ENCODE data around the gene FAM168A.

The FAM168A gene

DNA sequence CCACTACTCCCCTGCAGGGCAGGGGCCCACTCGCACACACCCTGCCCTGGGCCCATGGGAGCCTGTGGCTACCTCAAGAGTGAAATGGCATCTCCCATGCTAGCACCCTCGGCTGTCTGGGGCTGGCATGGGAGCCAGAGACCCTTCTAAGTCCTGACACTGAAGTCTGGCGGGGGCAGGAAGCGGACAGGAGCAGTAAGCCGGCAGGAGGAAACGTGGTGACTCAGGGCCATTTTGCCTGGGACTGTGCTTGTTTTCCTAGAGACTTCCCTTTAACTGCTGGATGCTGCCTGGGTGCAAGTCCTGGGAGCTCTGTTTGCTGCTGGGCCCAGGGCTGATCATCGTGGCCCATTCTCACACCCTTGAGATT lies 204.9 kb downstream of the FAM168A start:
- in situ Hi-C loops (cut with HindIII; ENCODE audit: low sequenced_read_pairs) = no loop called here

DNA sequence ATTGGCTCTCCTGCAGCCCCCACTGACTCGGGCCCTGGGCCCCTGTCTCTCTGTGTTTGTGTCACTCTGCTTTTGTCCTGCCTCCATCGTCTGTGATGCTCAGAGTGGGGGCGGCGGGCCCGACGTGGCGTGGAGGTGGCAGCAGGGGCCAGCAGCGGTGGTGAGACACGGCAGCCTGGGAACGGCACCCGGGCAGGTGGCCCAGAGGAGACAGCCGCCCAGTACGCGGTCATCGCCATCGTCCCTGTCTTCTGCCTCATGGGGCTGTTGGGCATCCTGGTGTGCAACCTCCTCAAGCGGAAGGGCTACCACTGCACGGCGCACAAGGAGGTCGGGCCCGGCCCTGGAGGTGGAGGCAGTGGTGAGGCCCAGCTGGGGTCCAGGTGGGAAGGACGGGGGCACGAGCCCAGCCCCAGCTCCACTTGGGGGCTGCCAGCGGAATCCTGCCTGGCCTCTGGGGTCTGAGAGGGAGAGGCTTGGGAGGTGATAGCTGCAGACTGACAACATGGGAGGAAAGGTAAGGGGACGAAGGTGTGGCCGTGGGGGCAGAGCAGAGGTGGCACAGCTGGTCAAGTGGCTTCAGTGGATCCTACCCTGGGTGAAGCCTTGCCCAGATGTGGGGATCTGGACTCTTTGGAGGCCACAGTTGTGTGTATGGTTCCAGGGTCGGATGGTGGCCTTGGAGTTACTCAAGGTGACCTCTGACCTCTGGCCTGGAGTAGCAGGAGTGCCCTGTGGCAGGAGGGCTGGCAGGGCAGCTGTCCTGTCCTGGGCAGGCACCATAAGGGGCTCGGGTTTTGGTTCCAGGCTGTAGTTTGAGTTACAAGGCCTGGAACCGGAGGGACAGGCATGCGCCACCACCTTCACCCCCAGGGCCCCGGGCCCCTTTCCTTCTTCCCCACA lies 205.6 kb downstream of the FAM168A start:
- in situ Hi-C loops (cut with HindIII; ENCODE audit: low sequenced_read_pairs) = no loop called here

DNA sequence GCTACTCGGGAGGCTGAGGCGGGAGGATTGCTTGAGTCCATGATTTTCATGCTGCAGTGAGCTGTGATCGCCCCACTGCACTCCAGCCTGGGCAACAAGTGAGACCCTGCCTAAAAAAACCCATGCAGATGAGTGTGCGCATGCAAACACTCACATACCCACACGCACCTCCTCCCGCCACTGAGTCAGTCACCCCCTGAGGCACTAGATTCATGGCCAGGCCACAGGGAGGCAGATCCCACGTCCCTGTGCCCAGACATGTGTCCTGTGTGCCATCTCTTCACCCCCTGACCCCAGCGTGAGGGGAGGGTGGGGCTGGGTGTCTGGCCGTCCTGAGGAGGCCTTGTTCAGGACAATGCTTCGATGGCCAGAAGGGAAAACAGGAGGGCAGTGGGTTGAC lies 206.2 kb downstream of the FAM168A start:
- in situ Hi-C loops (cut with HindIII; ENCODE audit: low sequenced_read_pairs) = no loop called here

DNA sequence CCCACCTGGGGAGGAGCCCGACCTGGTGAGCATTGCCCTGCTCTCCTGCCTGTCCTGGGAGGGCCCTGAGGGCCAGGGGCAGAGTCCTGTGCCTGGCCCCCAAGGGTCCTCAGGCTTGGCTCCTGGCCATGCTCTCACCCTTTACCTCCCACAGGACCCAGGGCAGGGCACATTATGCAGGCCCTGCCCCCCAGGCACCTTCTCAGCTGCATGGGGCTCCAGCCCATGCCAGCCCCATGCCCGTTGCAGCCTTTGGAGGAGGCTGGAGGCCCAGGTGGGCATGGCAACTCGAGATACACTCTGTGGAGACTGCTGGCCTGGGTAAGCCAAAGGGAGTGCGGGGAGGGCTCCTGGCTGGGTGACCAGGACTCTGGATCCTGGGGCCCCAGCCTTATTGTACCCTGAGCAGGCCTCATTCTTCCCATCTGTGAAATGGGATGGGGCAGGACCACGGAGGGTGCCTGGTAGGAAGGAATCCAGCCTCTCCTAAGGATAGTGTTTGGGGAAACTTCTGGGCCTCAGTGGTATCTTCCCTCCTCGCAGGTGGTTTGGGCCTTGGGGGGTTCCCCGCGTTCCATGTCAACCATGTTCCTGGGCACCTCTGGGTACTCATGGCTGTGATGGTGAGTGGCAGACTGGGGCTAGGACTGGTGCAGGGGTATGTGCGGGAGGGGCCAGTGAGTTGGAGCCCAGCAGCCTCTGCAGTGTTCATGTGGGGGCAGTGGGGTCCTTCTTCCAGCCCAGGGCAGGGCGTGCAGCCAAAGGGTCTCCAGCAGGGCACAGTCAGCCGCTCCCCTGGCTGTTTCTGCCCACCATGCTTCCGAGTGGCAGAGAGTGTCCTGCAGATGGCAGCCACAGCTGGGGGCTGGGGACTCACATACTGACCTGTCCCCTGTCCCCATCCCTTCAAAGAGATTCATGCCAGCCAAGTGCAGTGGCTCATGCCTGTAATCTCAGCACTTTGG lies 207.0 kb downstream of the FAM168A start:
- in situ Hi-C loops (cut with HindIII; ENCODE audit: low sequenced_read_pairs) = no loop called here

DNA sequence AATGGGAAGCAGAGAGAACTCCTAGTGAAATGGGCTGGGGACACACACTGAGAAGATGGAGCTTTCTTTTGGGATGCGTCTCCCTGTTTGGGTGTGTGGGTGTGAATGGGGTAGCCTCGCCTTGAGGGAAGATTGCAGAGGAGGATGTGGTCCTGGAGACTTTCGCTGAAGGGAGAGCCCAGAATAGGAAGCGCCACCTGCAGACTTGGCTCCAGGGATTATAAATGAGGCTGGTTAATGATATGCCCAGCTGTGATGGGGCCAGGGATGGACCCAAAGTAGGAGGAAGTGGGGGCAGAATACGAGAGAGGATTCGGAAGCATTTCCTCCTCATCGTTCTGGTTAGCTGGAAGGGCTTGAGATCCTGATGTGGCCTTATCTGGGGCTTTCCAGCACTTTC lies 208.0 kb downstream of the FAM168A start:
- in situ Hi-C loops (cut with HindIII; ENCODE audit: low sequenced_read_pairs) = no loop called here

DNA sequence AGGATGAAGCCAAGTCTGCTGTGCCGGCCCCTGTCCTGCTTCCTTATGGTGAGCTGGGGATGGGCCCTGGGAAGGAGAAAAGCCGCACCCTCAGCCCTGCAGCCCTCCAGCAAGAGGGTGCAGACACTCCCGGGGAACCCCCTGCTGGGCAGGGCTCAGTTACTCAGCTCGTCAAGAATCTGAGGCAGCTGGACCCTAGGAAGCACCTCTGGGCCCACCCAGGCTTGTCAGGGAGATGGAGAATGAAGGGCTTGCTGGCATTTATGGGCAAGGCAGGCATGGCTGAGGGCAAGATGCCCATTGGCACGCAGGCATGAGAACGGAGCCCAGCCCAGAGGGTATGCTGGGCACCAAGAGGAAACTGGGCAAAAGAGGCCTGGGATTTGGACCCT lies 208.8 kb downstream of the FAM168A start:
- in situ Hi-C loops (cut with HindIII; ENCODE audit: low sequenced_read_pairs) = no loop called here

DNA sequence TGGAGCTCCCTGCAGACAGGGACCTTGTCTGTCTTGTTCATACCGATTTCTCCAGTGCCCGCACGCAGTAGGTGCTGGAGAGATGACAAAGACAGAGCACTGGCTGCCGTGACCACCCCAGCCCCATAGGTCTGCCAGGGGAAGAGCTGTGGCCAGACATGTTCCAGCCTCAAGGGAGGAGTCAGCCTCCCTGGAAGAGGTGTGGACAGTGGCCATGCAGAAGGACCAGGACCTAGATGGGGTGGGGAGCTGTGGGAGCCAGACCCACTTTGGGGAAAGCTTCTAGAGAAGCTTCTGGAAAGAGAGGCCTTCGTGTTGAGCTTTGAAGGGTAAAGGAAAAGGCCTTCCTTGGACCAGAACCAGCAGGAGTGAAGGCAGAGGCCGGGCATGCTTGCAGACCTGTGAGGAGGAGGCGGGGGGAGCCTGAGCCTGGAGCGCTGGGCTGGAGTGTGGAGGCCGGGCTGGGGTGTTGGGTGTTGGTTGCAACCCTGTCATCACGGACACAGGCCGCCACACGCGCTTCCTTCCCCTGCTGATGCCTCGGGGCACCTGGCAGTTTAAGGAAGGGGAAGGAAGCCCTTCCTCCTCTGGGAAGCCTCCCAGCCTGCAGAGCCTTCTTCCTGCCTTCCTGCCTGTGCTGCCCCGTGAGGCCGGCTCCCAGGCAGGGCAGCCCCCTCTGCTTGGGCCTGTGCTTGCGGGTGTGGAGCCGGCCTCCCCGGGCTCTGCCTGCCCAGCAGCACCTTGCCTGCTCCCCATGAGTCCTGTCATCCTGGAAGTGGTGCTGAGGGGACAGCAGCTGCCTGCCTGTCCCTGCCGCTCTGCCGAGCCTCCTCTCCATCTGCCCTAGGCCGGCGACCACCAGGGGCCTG lies 209.4 kb downstream of the FAM168A start:
- in situ Hi-C loops (cut with HindIII; ENCODE audit: low sequenced_read_pairs) = no loop called here

DNA sequence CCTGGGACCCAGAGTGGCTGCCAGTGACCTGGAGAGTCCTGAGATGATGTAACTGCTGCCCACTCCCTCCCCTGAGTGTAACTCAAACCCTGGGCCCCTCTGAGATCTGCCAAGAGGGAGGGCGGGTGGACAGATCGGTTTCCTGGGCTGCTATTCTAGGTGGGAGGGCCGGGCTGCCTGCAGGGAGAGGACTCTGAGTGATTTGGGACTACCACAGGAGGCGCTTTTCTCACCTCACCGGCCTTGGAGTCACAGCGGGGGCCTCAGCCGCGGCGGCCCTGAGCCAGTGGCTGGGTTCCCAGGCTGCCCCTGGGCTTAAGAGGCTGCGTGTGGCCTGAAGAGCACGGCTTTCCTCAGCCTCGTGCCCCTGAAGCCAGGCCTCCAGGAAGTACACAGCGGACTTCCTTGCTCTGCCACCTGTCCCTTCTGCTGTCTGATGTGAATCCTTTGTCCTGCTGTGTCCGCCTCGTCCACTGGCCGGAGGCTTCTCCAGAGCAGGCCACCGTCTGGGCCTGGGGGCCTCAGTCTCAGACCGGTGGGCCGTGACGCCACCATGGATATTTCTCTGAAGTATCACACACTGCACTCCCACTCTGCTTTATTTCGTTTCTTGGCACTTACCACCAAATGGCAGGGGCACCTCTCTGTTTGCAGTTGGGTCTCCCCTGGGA lies 210.2 kb downstream of the FAM168A start:
- in situ Hi-C loops (cut with HindIII; ENCODE audit: low sequenced_read_pairs) = no loop called here

DNA sequence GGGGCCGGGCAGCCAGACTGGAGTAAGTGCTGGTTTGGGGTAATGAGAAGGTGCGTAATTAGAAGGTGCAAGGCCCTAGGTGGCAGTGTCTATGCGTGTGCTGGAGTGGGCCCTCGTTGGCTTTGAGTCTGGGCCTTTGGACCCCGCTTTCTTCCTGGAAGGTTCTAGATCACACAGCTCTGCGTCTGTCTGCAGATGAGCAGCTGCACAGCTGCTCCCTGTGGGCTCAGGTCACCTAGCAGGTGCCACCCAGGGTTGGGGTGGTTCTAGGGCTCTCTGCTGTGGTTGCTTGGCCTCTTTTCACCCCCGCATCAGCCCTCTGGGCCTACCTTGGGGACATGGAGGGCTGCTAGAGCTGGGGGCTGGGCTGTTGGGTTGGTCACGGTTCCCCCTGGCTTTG lies 211.4 kb downstream of the FAM168A start:
- in situ Hi-C loops (cut with HindIII; ENCODE audit: low sequenced_read_pairs) = no loop called here

DNA sequence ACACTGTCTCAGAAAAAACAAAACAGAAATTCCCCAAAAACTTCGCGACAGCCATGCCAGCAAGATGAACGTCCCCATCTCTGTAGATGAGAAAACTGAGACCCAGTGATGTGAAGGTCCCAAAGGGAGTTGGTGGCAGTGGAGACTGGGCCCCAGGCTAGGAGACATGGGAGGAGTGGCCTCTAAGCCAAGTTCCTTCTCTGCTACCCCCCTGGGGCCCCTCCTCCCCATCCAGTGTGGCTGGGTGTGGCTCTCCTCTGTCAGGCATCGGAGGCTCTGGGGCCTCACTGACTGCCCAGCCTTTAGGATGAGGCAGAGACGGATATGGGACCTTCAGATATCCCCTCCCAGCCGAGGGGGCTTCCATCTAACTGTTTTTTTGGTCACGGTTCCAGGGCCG lies 211.9 kb downstream of the FAM168A start:
- in situ Hi-C loops (cut with HindIII; ENCODE audit: low sequenced_read_pairs) = no loop called here

DNA sequence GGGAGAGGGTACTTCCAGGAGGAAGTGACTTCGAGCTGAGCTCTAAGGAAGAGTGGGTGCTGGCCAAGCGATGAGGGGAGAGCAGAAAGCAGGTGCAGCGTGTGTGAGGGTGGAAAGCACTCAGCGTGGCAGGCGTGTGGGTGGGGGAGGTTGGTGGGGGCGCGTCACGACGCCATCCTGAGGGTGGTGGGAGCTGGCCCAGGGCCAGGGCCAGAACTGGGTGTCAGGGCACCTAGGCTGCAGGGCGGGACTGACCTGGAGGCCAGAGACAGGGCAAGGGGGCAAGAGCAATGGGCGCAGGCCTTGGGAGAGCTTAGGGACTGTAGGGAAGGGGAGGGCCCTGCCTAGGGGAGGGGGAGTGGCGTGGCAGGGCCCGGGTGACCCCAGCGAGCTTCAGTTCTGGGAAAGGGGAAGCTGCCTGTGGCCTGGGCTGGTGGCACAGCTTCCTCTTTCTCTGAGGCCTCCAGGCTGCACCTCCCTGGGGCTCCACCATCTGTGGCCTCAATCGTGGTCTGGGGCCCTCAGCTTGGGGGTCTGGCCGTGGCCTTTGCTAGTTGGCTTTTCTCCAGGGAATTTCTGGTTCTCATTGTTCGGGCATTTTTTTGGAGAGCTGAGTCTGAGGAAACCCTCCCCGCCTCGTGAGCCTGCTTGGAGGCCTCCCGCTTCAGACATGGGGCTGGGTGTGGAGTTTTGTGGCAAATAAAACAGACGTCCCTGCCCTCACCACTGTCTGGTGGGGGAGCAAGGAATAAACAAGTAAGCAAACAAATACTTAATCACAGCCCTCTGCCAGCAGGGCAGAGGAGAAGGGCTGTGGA lies 212.8 kb downstream of the FAM168A start:
- in situ Hi-C loops (cut with HindIII; ENCODE audit: low sequenced_read_pairs) = no loop called here

DNA sequence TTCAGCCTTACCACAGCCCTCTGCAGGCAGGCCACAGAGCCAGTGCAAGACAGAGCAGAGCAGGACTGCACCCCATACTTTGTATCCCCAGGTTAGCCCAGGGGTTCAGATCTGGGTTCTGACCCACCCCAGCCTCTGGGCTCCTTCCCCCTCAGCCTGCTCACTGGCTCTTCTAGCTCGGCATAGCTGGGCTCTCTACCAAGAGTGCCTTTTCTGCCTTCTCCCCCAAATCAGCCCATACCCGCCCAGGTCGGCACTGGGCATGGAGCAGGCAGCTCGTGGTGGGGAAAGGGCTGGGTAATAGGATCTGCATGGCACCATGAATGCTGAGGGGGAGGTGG lies 213.4 kb downstream of the FAM168A start:
- in situ Hi-C loops (cut with HindIII; ENCODE audit: low sequenced_read_pairs) = no loop called here

DNA sequence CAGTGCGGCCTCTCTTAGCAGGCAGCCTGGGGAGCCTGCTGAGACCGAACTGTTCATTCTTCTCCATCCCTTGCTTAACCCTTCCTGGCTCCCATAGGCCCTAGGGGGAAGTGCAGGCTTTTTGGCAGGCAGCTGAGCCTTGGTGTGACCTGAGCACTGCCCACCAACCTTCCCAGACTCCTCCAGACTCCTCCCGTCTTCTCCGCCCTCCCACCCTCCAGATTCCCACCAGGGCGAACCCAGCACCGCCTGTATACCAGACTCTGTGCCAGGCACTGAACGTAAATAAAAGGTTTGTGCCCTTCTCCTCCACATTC lies 213.8 kb downstream of the FAM168A start:
- in situ Hi-C loops (cut with HindIII; ENCODE audit: low sequenced_read_pairs) = no loop called here

DNA sequence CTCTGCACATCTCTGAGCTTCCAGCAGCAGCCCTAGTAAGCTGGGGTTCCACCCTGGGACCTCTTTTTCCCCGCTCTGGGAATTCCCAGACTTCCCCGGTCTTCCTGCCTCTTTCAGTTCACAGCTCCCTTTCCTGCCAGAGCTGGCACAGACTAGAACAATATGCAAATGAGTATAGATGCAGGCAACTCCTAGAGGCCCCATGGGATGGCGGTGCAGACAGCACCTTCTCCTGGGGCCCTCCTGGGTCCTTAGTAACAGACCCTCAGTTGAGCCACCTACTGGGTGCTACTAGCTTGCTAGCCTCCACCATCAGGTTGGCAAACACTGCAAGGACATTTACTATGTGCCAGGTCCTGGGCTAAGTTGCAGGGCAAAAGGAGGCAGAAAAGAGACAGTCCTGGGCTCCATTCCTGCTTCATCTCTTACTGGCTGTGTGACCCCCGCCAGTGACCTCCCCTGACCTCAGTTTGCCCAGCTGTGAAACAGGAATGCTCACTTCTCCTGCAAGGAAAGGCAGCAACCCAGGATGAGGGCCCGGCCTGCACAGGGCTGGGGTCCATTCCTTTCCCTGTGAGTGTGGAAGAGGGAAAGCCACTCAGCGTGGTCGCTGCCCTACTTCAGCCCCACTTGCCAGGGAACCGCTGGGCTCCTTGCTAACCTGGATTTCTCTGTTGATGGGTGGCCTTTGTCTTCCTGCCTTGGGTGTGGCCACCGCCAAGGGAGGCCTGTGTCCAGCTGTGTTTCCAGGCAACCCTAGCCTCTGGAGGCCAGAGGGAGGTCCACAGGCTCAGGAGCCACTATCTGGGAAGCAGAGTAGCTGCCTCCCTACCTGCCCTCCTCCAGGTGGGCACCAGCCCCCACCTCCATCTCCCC lies 214.4 kb downstream of the FAM168A start:
- in situ Hi-C loops (cut with HindIII; ENCODE audit: low sequenced_read_pairs) = no loop called here

DNA sequence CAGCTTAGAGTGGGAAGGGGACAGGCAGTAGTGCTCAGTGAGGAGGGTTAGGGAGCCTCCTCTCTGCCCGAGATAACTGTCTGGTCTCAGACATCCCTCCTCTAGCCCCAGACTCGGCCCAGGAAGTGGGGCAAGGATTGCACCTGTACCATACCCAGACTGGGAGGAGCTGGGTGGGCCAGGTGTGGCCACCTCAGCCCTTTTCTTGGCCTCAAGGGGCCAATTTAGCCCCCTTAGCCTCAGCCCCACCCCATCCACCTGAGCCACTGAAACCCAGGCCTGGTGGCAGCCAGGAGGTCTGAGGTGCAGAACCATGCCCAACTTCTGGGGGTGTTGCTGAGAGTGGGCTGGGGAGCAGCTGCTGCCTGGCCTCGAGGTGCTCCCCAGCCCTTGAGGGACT lies 215.2 kb downstream of the FAM168A start:
- in situ Hi-C loops (cut with HindIII; ENCODE audit: low sequenced_read_pairs) = no loop called here

DNA sequence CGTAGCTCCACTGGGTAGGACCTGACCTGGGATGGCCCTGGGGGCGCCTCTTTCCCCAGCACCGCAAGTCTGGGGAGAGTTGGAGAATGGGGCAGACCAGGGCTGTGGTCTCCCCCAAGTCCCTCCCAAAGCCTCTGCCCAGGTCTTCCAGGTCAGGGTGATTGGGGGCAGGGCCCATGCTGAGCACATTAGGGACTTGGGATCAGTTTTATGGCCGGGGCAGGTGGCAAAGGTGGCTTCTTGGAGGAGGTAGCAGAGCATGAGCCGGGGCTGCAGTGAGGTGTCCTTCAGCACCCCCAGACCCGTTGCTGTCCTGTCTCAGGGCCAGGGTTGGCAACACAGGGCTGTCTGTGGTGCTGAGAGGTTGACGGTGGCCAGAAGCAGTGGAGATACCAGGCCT lies 215.7 kb downstream of the FAM168A start:
- in situ Hi-C loops (cut with HindIII; ENCODE audit: low sequenced_read_pairs) = no loop called here

DNA sequence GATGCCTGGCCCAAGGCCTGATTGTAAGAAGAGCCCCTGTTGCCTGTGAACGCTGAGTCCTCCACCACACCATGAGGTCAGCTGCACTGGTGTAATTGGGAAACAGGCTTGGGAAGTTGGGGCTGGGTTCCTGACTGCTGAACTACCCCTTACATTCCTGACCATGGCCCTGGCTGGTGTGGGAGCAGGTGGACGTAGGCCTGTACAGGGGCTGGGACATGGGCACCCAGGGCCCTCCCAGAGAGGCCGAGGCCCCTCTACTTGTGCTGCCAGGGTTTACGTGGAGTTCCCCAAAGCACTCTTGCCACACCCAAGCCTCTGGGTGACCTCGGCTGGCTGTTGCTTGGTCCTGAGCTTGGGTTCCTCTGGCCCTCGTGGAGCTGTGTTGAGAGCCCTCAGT lies 216.3 kb downstream of the FAM168A start:
- in situ Hi-C loops (cut with HindIII; ENCODE audit: low sequenced_read_pairs) = no loop called here

DNA sequence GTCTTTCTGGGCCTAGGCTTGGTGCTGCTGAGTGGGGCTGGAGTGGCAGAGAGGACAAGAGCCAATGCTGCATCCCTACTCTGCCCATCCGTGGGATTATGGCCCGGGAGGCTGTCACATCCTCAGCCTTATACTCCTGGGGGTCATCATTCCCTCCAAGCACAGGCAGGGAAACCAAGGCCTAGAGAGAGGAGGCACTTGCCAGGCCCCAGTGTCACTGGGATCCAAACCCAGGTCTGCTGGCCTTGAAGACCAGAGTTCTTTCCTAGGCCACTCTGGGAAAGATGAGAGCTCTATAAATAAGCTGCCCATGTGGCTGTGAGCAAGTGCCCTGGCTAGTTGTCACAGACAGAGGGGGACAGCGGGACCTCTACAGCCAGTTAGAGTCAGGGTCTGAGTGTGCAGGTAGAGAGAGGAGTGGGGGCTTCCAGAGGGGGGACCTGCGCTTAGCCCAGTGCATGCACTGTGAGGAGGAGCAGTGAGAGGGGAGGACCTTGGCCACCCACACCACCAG lies 217.0 kb downstream of the FAM168A start:
- in situ Hi-C loops (cut with HindIII; ENCODE audit: low sequenced_read_pairs) = no loop called here

DNA sequence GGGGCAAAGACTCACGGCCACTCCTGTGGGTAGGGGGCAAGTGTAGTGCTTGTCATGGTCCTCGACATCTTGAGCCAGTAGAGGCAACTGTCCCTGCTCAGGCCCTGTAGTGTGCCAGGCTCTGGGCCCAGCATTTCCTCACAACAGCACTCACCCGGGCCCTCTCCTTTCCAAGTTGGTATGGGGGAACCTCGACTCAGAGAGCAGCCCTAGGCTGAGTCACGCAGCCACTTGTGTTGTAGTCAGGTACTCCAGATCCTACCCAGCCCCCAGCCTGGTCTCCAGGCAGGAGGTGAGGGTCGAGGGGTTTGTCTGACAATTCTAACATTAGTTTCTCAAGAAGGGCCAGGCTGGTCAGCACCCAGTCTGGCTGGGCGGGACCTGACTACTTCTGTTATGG lies 217.6 kb downstream of the FAM168A start:
- in situ Hi-C loops (cut with HindIII; ENCODE audit: low sequenced_read_pairs) = no loop called here
